Panc1 (cell line): ENCODE measurements around the gene ATP6V0D1.

Experiments used
- POLR2AphosphoS5 ChIP-seq: IDR thresholded peaks from 2 replicates; pipeline ENCODE4 v1.6.1; 2012; ENCODE audit warnings: mild to moderate bottlenecking, low read depth, low read length, moderate library complexity
- TCF7L2 ChIP-seq: IDR thresholded peaks from 2 replicates; pipeline ENCODE4 v1.6.1; 2011; ENCODE audit warnings: mild to moderate bottlenecking, low read depth, low read length, inconsistent platforms
- TF ChIP-seq, protein P1 (sequence below): fragments of 450-650 bp; IDR thresholded peaks from 2 replicates; pipeline ENCODE4 v1.5.1; 2017; ENCODE audit warnings: mild to moderate bottlenecking
- TF ChIP-seq, protein P2 (sequence below), 2 experiments: IDR thresholded peaks; 2 replicates each; pipeline ENCODE4 v1.6.1; 2011 to 2012; ENCODE audit warnings: low read depth in 2 of 2, control low read depth in 1 of 2, low read length in 1 of 2, mild to moderate bottlenecking in 1 of 2, moderate library complexity in 1 of 2; ENCODE audit not compliant: insufficient read depth in 1 of 2

DNA sequence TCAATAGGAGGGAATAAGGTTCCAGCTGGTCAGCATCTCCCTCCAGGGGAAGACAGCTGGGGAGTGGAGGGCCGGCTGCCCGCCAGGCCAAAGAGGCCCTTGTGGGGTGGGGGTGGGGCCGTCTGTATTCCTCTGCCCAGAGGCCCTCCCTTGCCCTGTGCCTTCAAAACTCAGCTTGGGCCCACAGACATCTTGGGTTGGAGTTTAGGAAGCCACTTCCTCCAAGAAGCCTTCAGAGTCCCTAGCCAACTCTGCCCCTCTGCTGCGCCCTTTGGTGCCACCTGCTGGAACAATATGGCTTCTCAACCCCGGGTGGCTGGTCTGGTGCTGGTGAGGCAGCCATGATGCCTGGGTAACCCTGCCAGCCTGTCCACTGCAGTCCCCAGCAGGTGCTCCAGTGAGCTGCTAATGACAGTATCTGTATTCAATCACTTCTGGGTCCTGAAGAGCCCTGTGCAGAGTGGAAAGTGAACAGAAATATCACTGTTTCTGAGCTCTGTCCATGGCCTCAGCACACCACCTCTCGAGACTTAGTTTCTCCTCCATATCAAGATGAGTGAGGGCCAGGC lies 33.4 kb downstream of the ATP6V0D1 start:
- TF ChIP-seq, protein P1, sequence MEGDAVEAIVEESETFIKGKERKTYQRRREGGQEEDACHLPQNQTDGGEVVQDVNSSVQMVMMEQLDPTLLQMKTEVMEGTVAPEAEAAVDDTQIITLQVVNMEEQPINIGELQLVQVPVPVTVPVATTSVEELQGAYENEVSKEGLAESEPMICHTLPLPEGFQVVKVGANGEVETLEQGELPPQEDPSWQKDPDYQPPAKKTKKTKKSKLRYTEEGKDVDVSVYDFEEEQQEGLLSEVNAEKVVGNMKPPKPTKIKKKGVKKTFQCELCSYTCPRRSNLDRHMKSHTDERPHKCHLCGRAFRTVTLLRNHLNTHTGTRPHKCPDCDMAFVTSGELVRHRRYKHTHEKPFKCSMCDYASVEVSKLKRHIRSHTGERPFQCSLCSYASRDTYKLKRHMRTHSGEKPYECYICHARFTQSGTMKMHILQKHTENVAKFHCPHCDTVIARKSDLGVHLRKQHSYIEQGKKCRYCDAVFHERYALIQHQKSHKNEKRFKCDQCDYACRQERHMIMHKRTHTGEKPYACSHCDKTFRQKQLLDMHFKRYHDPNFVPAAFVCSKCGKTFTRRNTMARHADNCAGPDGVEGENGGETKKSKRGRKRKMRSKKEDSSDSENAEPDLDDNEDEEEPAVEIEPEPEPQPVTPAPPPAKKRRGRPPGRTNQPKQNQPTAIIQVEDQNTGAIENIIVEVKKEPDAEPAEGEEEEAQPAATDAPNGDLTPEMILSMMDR: peak; percentile 72
- TF ChIP-seq POLR2AphosphoS5 (no peak), TCF7L2 (no peak)
- TF ChIP-seq, protein P2, sequence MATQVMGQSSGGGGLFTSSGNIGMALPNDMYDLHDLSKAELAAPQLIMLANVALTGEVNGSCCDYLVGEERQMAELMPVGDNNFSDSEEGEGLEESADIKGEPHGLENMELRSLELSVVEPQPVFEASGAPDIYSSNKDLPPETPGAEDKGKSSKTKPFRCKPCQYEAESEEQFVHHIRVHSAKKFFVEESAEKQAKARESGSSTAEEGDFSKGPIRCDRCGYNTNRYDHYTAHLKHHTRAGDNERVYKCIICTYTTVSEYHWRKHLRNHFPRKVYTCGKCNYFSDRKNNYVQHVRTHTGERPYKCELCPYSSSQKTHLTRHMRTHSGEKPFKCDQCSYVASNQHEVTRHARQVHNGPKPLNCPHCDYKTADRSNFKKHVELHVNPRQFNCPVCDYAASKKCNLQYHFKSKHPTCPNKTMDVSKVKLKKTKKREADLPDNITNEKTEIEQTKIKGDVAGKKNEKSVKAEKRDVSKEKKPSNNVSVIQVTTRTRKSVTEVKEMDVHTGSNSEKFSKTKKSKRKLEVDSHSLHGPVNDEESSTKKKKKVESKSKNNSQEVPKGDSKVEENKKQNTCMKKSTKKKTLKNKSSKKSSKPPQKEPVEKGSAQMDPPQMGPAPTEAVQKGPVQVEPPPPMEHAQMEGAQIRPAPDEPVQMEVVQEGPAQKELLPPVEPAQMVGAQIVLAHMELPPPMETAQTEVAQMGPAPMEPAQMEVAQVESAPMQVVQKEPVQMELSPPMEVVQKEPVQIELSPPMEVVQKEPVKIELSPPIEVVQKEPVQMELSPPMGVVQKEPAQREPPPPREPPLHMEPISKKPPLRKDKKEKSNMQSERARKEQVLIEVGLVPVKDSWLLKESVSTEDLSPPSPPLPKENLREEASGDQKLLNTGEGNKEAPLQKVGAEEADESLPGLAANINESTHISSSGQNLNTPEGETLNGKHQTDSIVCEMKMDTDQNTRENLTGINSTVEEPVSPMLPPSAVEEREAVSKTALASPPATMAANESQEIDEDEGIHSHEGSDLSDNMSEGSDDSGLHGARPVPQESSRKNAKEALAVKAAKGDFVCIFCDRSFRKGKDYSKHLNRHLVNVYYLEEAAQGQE (IDR thresholded peaks at IDR 0.05; ENCODE audit: insufficient read depth in 1 of 2, low read depth in 2 of 2, low read length in 1 of 2): no peak
